Tibial nerve (tissue), 4 donors: ENCODE data around the gene MAN1B1. TPM values are rescaled to one million over a fixed set of nuclear protein-coding genes. Genes with fewer than 3 reads are reported as not detected.
A peak's percentile ranks its signal among the peaks of the same experiment; 100 is the strongest.
"Not testable (repeated sequence)": the region's sequence is repeated elsewhere in the genome, so short reads cannot be mapped to it uniquely, and the experiment has no call there.

Experiments used
- DNase-seq, 2 donors: peaks; one replicate each; pipeline ENCODE4 v3.0.0-alpha.2; 2019; ENCODE audit warnings: low spot score in 2 of 2
- H3K27ac ChIP-seq, 4 donors: fragments of 200-600 bp; sonication (generic) in 3 of 4; one replicate each; pipeline ENCODE4 v1.5.1; 2017 to 2019; ENCODE audit warnings: mild to moderate bottlenecking in 1 of 4
- H3K27me3 ChIP-seq, 2 donors: fragments of 200-600 bp; sonication (generic) in 1 of 2; one replicate each; pipeline versions ENCODE4 v1.5.1 to v1.6.0; 2017 to 2019
- H3K36me3 ChIP-seq, 3 donors: fragments of 200-600 bp; sonication (generic); one replicate each; pipeline ENCODE4 v1.5.1; 2018 to 2019
- H3K4me1 ChIP-seq, 4 donors: fragments of 200-600 bp; sonication (generic) in 3 of 4; one replicate each; pipeline ENCODE4 v1.5.1; 2017 to 2019
- H3K4me3 ChIP-seq, 4 donors: fragments of 200-600 bp; sonication (generic) in 3 of 4; one replicate each; pipeline ENCODE4 v1.5.1; 2017 to 2019; ENCODE audit warnings: mild to moderate bottlenecking in 1 of 4, moderate library complexity in 1 of 4
- H3K9me3 ChIP-seq, 4 donors: fragments of 200-600 bp; sonication (generic) in 3 of 4; one replicate each; pipeline ENCODE4 v1.5.1; 2017 to 2019
- CTCF ChIP-seq, 5 experiments: fragments of 200-600 bp in 3 of 5; fragments of 450-650 bp in 2 of 5; sonication (generic) in 3 of 5; IDR thresholded peaks; one replicate each; pipeline ENCODE4 v1.5.1; 2016 to 2019; ENCODE audit warnings: antibody characterized with exemption in 5 of 5, mild to moderate bottlenecking in 3 of 5, moderate library complexity in 2 of 5
- EP300 ChIP-seq, 2 donors: sonication (generic); formaldehyde crosslinking; IDR thresholded peaks; one replicate each; pipeline ENCODE4 v1.6.1; 2017; ENCODE audit warnings: antibody characterized with exemption in 2 of 2, mild to moderate bottlenecking in 1 of 2
- POLR2A ChIP-seq, 2 donors: fragments of 450-650 bp; IDR thresholded peaks; one replicate each; pipeline ENCODE4 v1.6.1; 2017; ENCODE audit warnings: antibody characterized with exemption in 2 of 2, mild to moderate bottlenecking in 2 of 2, moderate library complexity in 2 of 2
- WGBS, 2 donors: methylation state at CpG; one replicate each; pipeline ENCODE4 v1.1.5; 2018; 5-methylcytosine and 5-hydroxymethylcytosine counted together
- total RNA-seq, 4 donors: library from RNA; depleted of rRNA; stranded (reverse); fragments of >200 nt; gene quantifications; one replicate each; pipeline ENCODE4 v1.1.0, GENCODE V29; 2016

The MAN1B1 gene
- total RNA-seq, 4 donors from 2014 or later = 47.3 to 58.1 (median 52.1) TPM

GRCh38 chr9:137130176-137130755, 43.5 kb downstream of the MAN1B1 start:
- peak overlapping the region in 3 of 4 donors; percentile 71 to 79 (median 72) for H3K27ac ChIP-seq
- H3K4me1 ChIP-seq = peaks cover 0 to 33% (median 9%) of the 10 kb centered on the region in 4 donors

GRCh38 chr9:137134191-137134590, 47.4 kb downstream of the MAN1B1 start:
- H3K27me3 ChIP-seq = peaks cover 0 to 60% of the 10 kb centered on the region in 2 donors
- peaks cover 0 to 12% (median 0%) of the 10 kb centered on the region in 4 donors for H3K4me1 ChIP-seq
- H3K9me3 ChIP-seq = peaks cover 0 to 28% (median 0%) of the 10 kb centered on the region in 4 donors
- TF ChIP-seq POLR2A (IDR thresholded peaks at IDR 0.05) (no peak), EP300 (IDR thresholded peaks at IDR 0.05) (no peak), CTCF (IDR thresholded peaks at IDR 0.05) (no peak)
- no peak overlapping the region for H3K4me3 ChIP-seq
- H3K36me3 ChIP-seq = no peaks in the 10 kb centered on the region
- no peak for DNase-seq
- H3K27ac ChIP-seq = no peak overlapping the region
- WGBS, 2 donors = 76 to 79% methylated on average over 4 of the region's 4 CpGs

More at GRCh38 chr9:137130176-137130755, 43.5 kb downstream of the MAN1B1 start:
- 7 to 12% methylated on average over 19 to 47 of the region's 58 CpGs for WGBS, 2 donors
- Histone ChIP-seq H3K27me3 (peaks cover 0 to 23% of the 10 kb centered on the region in 2 donors), H3K36me3 (no peaks in the 10 kb centered on the region), H3K4me3 (peak overlapping the region; percentile 55 to 65 (median 60)), H3K9me3 (peaks cover 0 to 28% (median 0%) of the 10 kb centered on the region in 4 donors)
- no peak for DNase-seq
- TF ChIP-seq EP300 (IDR thresholded peaks at IDR 0.05) (no peak), CTCF (IDR thresholded peaks at IDR 0.05) (no peak), POLR2A (IDR thresholded peaks at IDR 0.05) (no peak)

- H3K27ac ChIP-seq, DNase-seq, H3K4me1 ChIP-seq, H3K4me3 ChIP-seq, H3K36me3 ChIP-seq: not testable (repeated sequence)
- peaks cover 0 to 22% (median 0%) of the 10 kb centered on the region in 4 donors for H3K9me3 ChIP-seq
- peaks cover 0 to 69% of the 10 kb centered on the region in 2 donors for H3K27me3 ChIP-seq
- WGBS, 2 donors = 81 to 83% methylated on average over 9 of the region's 9 CpGs
Observed at GRCh38 chr9:137135154-137135553, 48.4 kb downstream of the MAN1B1 start.

GRCh38 chr9:137136261-137136880, 49.6 kb downstream of the MAN1B1 start:
- Histone ChIP-seq H3K9me3 (peaks cover 0 to 12% (median 0%) of the 10 kb centered on the region in 4 donors), H3K27ac (no peak overlapping the region), H3K36me3 (no peaks in the 10 kb centered on the region), H3K4me1 (peaks cover 0 to 6% (median 0%) of the 10 kb centered on the region in 4 donors), H3K27me3 (peaks cover 0 to 77% of the 10 kb centered on the region in 2 donors), H3K4me3 (no peak overlapping the region)
- 28 to 32% methylated on average over 17 to 19 of the region's 27 CpGs for WGBS, 2 donors
- DNase-seq = no peak
- no peak for TF ChIP-seq POLR2A (IDR thresholded peaks at IDR 0.05)
- no peak for TF ChIP-seq CTCF (IDR thresholded peaks at IDR 0.05)
- TF ChIP-seq EP300 (IDR thresholded peaks at IDR 0.05) = no peak

GRCh38 chr9:137136881-137137607, 50.3 kb downstream of the MAN1B1 start:
- H3K9me3 ChIP-seq = peaks cover 0 to 7% (median 0%) of the 10 kb centered on the region in 4 donors
- no peak for DNase-seq
- H3K27ac ChIP-seq = no peak overlapping the region
- TF ChIP-seq CTCF (IDR thresholded peaks at IDR 0.05) = no peak
- no peak for TF ChIP-seq POLR2A (IDR thresholded peaks at IDR 0.05)
- TF ChIP-seq EP300 (IDR thresholded peaks at IDR 0.05) = no peak
- H3K4me1 ChIP-seq = peaks cover 0 to 6% (median 0%) of the 10 kb centered on the region in 4 donors
- peaks cover 0 to 83% of the 10 kb centered on the region in 2 donors for H3K27me3 ChIP-seq
- 68 to 74% methylated on average over 22 to 23 of the region's 23 CpGs for WGBS, 2 donors
- H3K4me3 ChIP-seq = no peak overlapping the region
- H3K36me3 ChIP-seq = no peaks in the 10 kb centered on the region
